Right lobe of liver (tissue), 4 donors: ENCODE results near the gene ANKRD13D.

Source experiments
- POLR2A ChIP-seq: fragments of 450-650 bp; IDR thresholded peaks from one replicate; pipeline ENCODE4 v1.6.1; 2017; ENCODE audit warnings: antibody characterized with exemption, mild to moderate bottlenecking
- TF ChIP-seq, protein P1 (sequence below), 4 donors: fragments of 200-600 bp in 3 of 4; fragments of 450-650 bp in 1 of 4; IDR thresholded peaks; one replicate each; pipeline versions ENCODE4 v1.5.1 to v1.8.0; 2016 to 2022; ENCODE audit warnings: antibody characterized with exemption in 4 of 4, mild to moderate bottlenecking in 2 of 4
- donor health status: DM: no; HTN: no; CAD: no.
- donor health status: DM: no; HTN: no; CAD: no.
- donor health status: DM: no; HTN: yes; CAD: no.

DNA sequence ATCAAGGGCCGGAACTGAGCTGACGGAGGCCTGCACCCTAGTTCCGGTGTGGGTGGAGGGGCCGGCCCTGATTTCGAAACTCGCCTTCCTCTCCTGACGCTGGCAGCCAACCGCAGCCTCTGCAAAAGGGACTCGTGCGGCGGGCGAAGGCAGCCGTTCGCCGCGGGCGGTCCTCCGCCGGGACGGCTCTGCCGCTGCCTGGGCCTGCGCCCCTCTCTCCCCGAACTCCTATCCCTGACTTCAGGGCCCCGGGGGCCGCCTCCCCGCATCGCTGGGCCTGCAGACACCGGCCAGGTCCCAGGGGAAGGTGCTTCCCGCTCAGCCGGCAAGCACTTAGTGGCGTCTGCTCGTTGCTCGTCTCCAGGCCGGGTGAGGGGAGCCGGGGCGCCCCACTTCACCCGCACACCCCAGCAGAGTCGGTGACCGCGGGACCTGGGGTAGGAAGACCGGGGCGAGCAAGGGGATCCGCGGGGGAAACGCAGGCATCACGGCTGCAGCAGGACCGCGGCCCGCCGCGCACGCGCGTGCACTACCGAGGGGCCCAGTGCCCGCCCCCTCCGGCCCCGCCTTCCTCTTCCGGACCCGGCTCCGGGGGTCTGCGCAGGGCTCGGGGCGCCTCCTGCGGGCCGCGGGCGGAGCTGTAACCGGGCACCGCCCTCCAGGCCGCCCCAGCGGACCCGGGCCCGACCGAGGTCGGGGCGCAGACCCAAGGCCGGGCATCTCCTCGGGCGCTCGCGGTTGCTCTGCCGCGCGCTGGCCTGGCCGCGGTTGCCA is 464 bp upstream of the ANKRD13D start:
- TF ChIP-seq, protein P1, sequence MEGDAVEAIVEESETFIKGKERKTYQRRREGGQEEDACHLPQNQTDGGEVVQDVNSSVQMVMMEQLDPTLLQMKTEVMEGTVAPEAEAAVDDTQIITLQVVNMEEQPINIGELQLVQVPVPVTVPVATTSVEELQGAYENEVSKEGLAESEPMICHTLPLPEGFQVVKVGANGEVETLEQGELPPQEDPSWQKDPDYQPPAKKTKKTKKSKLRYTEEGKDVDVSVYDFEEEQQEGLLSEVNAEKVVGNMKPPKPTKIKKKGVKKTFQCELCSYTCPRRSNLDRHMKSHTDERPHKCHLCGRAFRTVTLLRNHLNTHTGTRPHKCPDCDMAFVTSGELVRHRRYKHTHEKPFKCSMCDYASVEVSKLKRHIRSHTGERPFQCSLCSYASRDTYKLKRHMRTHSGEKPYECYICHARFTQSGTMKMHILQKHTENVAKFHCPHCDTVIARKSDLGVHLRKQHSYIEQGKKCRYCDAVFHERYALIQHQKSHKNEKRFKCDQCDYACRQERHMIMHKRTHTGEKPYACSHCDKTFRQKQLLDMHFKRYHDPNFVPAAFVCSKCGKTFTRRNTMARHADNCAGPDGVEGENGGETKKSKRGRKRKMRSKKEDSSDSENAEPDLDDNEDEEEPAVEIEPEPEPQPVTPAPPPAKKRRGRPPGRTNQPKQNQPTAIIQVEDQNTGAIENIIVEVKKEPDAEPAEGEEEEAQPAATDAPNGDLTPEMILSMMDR (IDR thresholded peaks at IDR 0.05) = peak; percentile 16 to 50 (median 41)
- peak; percentile 83 for TF ChIP-seq POLR2A
